ENCODE results near the gene VEGFD.

GRCh38 chrX:15425024-15425423 lies 40.8 kb upstream of the VEGFD start:
- TF ChIP-seq CTCF (IDR thresholded peaks at IDR 0.05) = no peak
- TF ChIP-seq POLR2A (IDR thresholded peaks at IDR 0.05) = no peak
